Naive thymus-derived CD8-positive, alpha-beta T cell (primary cell): ENCODE data around the gene MIAT. TPM values are rescaled to one million over a fixed set of nuclear protein-coding genes. Genes with fewer than 3 reads are reported as not detected.

Experiments used
- ATAC-seq, 2 donors: fragments of 150-1000 bp; cut with Tn5 transposase in 1 of 2; sonication (Bioruptor Pico), chemical (Tn5 transposase) in 1 of 2; 1 replicate in 1 of 2; 2 replicates in 1 of 2; pipeline ENCODE4 v1.10.0; 2021; ENCODE audit warnings: mild to moderate bottlenecking in 2 of 2, moderate library complexity in 2 of 2
- POLR2A ChIA-PET: fragments of 350-600 bp; sonication (Branson Sonifier 250); formaldehyde crosslinking; loops from one replicate; lab custom pipeline; 2021; ENCODE audit warnings: antibody characterized with exemption; lab: Charles Lee
- DNase-seq, 10 donors: peaks; one replicate each; pipeline versions ENCODE4 v3.0.0 to v3.0.0-alpha.2; 2020 to 2022
- H3K27ac Mint-ChIP-seq, 10 donors: one replicate each; pipeline ENCODE4 v1.8.0; 2020 to 2022; ENCODE audit warnings: mild to moderate bottlenecking in 10 of 10, mixed read lengths in 10 of 10, moderate library complexity in 4 of 10, inconsistent platforms in 1 of 10
- H3K27me3 Mint-ChIP-seq, 5 donors: one replicate each; pipeline ENCODE4 v1.8.0; 2021 to 2022; ENCODE audit warnings: mixed read lengths in 5 of 5
- H3K36me3 Mint-ChIP-seq, 3 donors: one replicate each; pipeline ENCODE4 v1.8.0; 2020 to 2022; ENCODE audit warnings: mixed read lengths in 3 of 3, mild to moderate bottlenecking in 2 of 3, inconsistent platforms in 1 of 3
- H3K4me1 Mint-ChIP-seq, 4 donors: one replicate each; pipeline ENCODE4 v1.8.0; 2021 to 2022; ENCODE audit warnings: mixed read lengths in 4 of 4
- H3K4me3 Mint-ChIP-seq, 10 donors: one replicate each; pipeline ENCODE4 v1.8.0; 2020 to 2022; ENCODE audit warnings: mild to moderate bottlenecking in 10 of 10, mixed read lengths in 10 of 10, moderate library complexity in 6 of 10, inconsistent platforms in 1 of 10
- H3K9me3 Mint-ChIP-seq, 9 donors: one replicate each; pipeline ENCODE4 v1.8.0; 2020 to 2022; ENCODE audit warnings: mixed read lengths in 9 of 9, mild to moderate bottlenecking in 3 of 9, inconsistent platforms in 1 of 9, moderate library complexity in 1 of 9
- polyA plus RNA-seq, 3 donors: library from polyadenylated mRNA; unstranded; fragments of 300-500 nt; fragmentation: Illumina TruSeq; gene quantifications; one replicate each; pipeline ENCODE4 v1.2.3, GENCODE V29; 2021
- total RNA-seq, 8 experiments: library from RNA in 2 of 8; stranded (reverse) in 2 of 8; gene quantifications; one replicate each; pipeline ENCODE4 v1.2.3 and lab custom pipeline; 2021 to 2026

MIAT gene
- total and polyA plus RNA-seq, 5 experiments from 2014 or later: 0.06 to 362 (median 0.76) TPM

DNA sequence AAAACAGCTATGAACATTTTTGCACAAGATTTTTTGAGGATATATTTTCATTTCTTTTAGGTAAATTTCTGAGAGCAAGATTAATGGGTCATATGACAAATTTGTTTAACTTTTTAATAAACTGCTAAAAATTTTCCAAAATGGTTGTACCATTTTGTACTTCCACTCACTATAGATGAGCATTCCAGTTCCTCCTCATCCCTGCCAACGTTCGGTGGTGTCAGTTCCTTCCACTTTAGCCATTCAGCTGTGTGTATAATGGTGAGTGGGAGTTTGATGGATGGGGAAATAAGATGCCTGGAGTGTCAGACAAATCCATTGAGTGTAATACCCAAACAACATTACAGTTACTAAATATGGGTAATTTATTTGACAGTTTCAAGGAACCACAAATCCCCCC, 49.7 kb downstream of the MIAT start:
- H3K27me3 Mint-ChIP-seq: no peaks in the 10 kb centered on the region
- H3K36me3 Mint-ChIP-seq: peaks cover 16 to 73% (median 34%) of the 10 kb centered on the region in 3 donors
- ATAC-seq (no peak), DNase-seq (no peak)
- no peak overlapping the region for H3K27ac Mint-ChIP-seq
- no peak overlapping the region for H3K4me3 Mint-ChIP-seq
- H3K4me1 Mint-ChIP-seq: peaks cover 27 to 69% (median 55%) of the 10 kb centered on the region in 4 donors
- peaks cover 0 to 13% (median 2%) of the 10 kb centered on the region in 9 donors for H3K9me3 Mint-ChIP-seq
- POLR2A ChIA-PET: no interaction called here

DNA sequence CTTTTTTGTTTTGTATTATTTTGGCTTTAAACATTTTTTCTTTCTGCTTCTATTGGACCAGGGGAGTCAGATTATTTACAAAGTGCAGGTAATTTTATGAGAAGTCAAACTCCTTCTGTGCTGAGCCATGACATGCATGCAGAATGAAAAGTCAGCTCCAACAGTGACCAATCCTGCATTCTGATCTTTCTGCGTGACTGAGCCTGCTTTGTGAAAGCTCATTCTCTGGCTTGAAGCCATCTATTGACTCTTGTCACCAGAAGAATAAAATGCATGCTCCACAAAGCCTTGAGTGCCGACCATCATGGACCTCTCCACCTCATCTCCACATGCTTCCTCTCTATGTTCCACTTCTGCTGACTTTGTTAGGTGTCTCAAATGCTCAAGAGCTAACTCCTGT, 50.2 kb downstream of the MIAT start:
- H3K36me3 Mint-ChIP-seq: peaks cover 16 to 72% (median 35%) of the 10 kb centered on the region in 3 donors
- H3K9me3 Mint-ChIP-seq: peaks cover 0 to 13% (median 2%) of the 10 kb centered on the region in 9 donors
- H3K27me3 Mint-ChIP-seq: no peaks in the 10 kb centered on the region
- no peak for ATAC-seq
- peak overlapping the region in 2 of 10 donors; percentile 29 to 80 for H3K27ac Mint-ChIP-seq
- POLR2A ChIA-PET: no interaction called here
- DNase-seq: no peak
- H3K4me3 Mint-ChIP-seq: no peak overlapping the region
- peaks cover 27 to 67% (median 55%) of the 10 kb centered on the region in 4 donors for H3K4me1 Mint-ChIP-seq

DNA sequence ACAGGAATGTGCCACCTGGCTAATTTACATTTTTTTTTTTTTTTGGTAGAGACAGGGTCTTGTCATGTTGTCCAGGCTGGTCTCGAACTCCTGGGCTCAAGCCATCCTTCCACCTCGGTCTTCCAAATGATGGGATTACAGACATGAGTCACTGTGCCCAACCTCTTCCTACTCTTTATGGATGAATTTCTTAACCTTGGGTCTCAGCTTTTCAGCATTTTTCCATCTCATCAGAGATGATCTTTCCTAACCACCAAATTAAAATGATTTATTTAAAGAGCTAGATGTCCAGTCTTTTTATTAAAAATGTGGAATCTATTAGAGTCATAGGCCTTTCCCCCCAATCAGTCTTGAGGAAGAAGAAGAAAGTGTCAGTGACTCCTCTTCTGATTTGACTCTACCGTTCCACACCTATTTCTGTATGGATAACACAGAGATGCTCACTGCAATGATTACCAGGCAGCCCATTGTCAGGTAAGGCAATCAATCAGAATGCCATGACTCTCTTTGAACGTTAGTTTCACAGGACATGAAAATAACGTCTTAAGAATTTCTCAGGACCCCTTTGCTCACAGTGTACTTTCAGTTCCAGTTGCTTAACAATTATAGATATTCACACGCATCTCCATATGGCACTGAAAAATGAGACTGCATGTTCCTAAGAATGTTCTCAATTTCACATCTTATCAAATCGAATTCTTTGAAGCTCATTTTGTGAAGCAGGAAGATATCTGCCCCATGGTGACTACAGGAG, 51.0 kb downstream of the MIAT start:
- H3K4me3 Mint-ChIP-seq: no peak overlapping the region
- POLR2A ChIA-PET: no interaction called here
- no peaks in the 10 kb centered on the region for H3K27me3 Mint-ChIP-seq
- DNase-seq: no peak
- H3K36me3 Mint-ChIP-seq: peaks cover 16 to 67% (median 33%) of the 10 kb centered on the region in 3 donors
- peaks cover 24 to 64% (median 53%) of the 10 kb centered on the region in 4 donors for H3K4me1 Mint-ChIP-seq
- H3K9me3 Mint-ChIP-seq: peaks cover 0 to 13% (median 2%) of the 10 kb centered on the region in 9 donors
- ATAC-seq: no peak
- H3K27ac Mint-ChIP-seq: peak overlapping the region in 5 of 10 donors; percentile 3 to 29 (median 15)

- no peak for ATAC-seq
- Mint-ChIP-seq H3K36me3 (peaks cover 16 to 77% (median 33%) of the 10 kb centered on the region in 3 donors), H3K9me3 (peaks cover 0 to 13% (median 2%) of the 10 kb centered on the region in 9 donors), H3K4me1 (peaks cover 30 to 65% (median 52%) of the 10 kb centered on the region in 4 donors), H3K4me3 (no peak overlapping the region), H3K27me3 (no peaks in the 10 kb centered on the region), H3K27ac (peak overlapping the region in 7 of 10 donors; percentile 9 to 83 (median 67))
- POLR2A ChIA-PET: no interaction called here
- DNase-seq: no peak
Observed at GRCh38 chr22:26709617-26710390, 52.4 kb downstream of the MIAT start.

DNA sequence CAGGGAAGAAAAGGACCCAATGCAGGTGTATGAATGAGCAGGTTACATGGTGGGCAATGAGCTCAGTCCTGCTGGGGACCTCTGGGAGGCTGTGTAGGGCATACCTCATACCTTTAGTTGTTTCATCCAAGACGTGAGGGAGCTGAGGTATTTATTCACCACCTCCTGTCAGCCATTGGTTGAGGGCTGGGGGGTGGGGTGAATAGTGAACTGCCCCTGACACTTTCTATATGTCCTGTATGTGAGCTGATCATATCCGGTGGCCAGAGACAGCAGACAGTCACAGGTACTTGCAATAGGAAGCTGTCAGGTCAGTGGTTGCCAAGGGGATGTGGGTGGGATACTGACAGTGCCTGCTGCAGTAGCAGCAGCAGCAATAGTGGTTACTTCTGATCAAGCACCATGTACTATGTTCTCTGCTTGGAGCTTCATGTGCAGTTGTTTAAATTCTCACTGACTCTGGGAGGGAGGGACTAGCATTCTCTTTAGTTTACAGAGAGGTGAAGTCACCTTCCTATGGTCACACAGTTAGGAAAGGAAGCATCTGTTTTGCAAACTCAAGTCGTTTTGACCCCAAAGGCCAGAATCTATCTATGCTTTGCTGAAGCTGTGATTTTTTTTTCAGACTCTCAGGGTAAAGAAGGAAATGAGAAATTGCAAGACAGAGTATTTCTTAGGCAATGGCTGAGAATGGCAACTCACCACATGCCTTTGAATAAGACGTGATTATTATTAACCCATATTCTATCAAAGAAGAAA, 54.0 kb downstream of the MIAT start:
- DNase-seq: peak in 1 of 10 donors; percentile 10
- peaks cover 27 to 60% (median 44%) of the 10 kb centered on the region in 4 donors for H3K4me1 Mint-ChIP-seq
- H3K27me3 Mint-ChIP-seq: no peaks in the 10 kb centered on the region
- H3K4me3 Mint-ChIP-seq: peak overlapping the region in 3 of 10 donors; percentile 3 to 24 (median 8)
- POLR2A ChIA-PET: no interaction called here
- peak overlapping the region; percentile 4 to 84 (median 62) for H3K27ac Mint-ChIP-seq
- ATAC-seq: peak in 1 of 2 donors; percentile 45
- peaks cover 0 to 13% (median 0%) of the 10 kb centered on the region in 9 donors for H3K9me3 Mint-ChIP-seq
- peaks cover 16 to 83% (median 32%) of the 10 kb centered on the region in 3 donors for H3K36me3 Mint-ChIP-seq

- POLR2A ChIA-PET: no interaction called here
- Mint-ChIP-seq H3K27ac (peak overlapping the region in 4 of 10 donors; percentile 23 to 79 (median 24)), H3K4me3 (no peak overlapping the region), H3K27me3 (no peaks in the 10 kb centered on the region), H3K4me1 (peaks cover 27 to 63% (median 43%) of the 10 kb centered on the region in 4 donors), H3K9me3 (peaks cover 0 to 8% (median 0%) of the 10 kb centered on the region in 9 donors), H3K36me3 (peaks cover 12 to 82% (median 25%) of the 10 kb centered on the region in 3 donors)
- ATAC-seq (no peak), DNase-seq (no peak)
Observed at GRCh38 chr22:26712158-26712557, 54.8 kb downstream of the MIAT start.

- Mint-ChIP-seq H3K4me3 (no peak overlapping the region), H3K9me3 (no peaks in the 10 kb centered on the region), H3K27ac (peak overlapping the region in 5 of 10 donors; percentile 16 to 91 (median 66)), H3K4me1 (peaks cover 20 to 54% (median 37%) of the 10 kb centered on the region in 4 donors), H3K36me3 (peaks cover 0 to 82% (median 10%) of the 10 kb centered on the region in 3 donors), H3K27me3 (no peaks in the 10 kb centered on the region)
- no peak for ATAC-seq
- POLR2A ChIA-PET: no interaction called here
- no peak for DNase-seq
Observed at GRCh38 chr22:26713823-26714449, 56.5 kb downstream of the MIAT start.

- no peaks in the 10 kb centered on the region for H3K9me3 Mint-ChIP-seq
- H3K27me3 Mint-ChIP-seq: no peaks in the 10 kb centered on the region
- H3K27ac Mint-ChIP-seq: peak overlapping the region in 6 of 10 donors; percentile 17 to 71 (median 46)
- H3K4me1 Mint-ChIP-seq: peaks cover 20 to 47% (median 36%) of the 10 kb centered on the region in 4 donors
- ATAC-seq (no peak), DNase-seq (no peak)
- H3K36me3 Mint-ChIP-seq: peaks cover 0 to 85% (median 11%) of the 10 kb centered on the region in 3 donors
- POLR2A ChIA-PET: no interaction called here
- H3K4me3 Mint-ChIP-seq: no peak overlapping the region
Observed at GRCh38 chr22:26714971-26715370, 57.6 kb downstream of the MIAT start.

GRCh38 chr22:26715392-26715936, 58.1 kb downstream of the MIAT start:
- no peak for ATAC-seq
- Mint-ChIP-seq H3K4me1 (peaks cover 18 to 43% (median 32%) of the 10 kb centered on the region in 4 donors), H3K27me3 (no peaks in the 10 kb centered on the region), H3K36me3 (peaks cover 0 to 87% (median 15%) of the 10 kb centered on the region in 3 donors), H3K4me3 (no peak overlapping the region), H3K27ac (peak overlapping the region in 4 of 10 donors; percentile 33 to 69 (median 42)), H3K9me3 (no peaks in the 10 kb centered on the region)
- POLR2A ChIA-PET: no interaction called here
- DNase-seq: no peak

DNA sequence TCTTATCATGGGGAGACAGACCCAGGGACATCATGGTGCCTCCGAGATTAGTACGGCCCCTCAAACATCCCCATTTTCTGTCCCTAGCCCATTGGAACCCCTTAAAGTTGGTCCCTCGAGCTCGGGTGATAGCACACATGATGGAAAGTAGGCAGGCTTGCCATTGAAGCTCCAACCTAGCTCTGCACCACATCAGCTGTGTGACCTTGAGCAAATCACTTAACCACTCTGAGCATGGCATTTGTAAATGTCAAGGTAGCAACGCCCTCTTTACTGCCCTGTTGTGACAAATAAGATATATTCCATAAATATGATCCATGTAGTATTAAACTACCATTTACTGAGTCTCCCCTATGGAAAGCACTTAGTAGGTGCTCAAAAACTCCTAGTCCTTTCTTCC, 61.1 kb downstream of the MIAT start:
- peaks cover 5 to 32% (median 12%) of the 10 kb centered on the region in 4 donors for H3K4me1 Mint-ChIP-seq
- no peak overlapping the region for H3K27ac Mint-ChIP-seq
- no peak for ATAC-seq
- POLR2A ChIA-PET: interaction anchor here (0.6 kb wide), 1 partner anchor 23 kb away, joined by 3 read pairs; no protein-coding TSS in a partner anchor
- H3K4me3 Mint-ChIP-seq: no peak overlapping the region
- no peaks in the 10 kb centered on the region for H3K9me3 Mint-ChIP-seq
- no peak for DNase-seq
- H3K27me3 Mint-ChIP-seq: no peaks in the 10 kb centered on the region
- H3K36me3 Mint-ChIP-seq: peaks cover 8 to 94% (median 18%) of the 10 kb centered on the region in 3 donors

- POLR2A ChIA-PET: interaction anchor here (0.6 kb wide), 1 partner anchor 23 kb away, joined by 3 read pairs; no protein-coding TSS in a partner anchor
- no peak overlapping the region for H3K27ac Mint-ChIP-seq
Observed at GRCh38 chr22:26718905-26719304, 61.5 kb downstream of the MIAT start.

More at GRCh38 chr22:26718905-26719304, 61.5 kb downstream of the MIAT start:
- Mint-ChIP-seq H3K36me3 (peaks cover 8 to 94% (median 22%) of the 10 kb centered on the region in 3 donors), H3K4me1 (peaks cover 2 to 29% (median 11%) of the 10 kb centered on the region in 4 donors), H3K4me3 (no peak overlapping the region), H3K27me3 (no peaks in the 10 kb centered on the region), H3K9me3 (no peaks in the 10 kb centered on the region)
- DNase-seq (no peak), ATAC-seq (no peak)
